ENCODE measurements around the gene CYP27B1.

The CYP27B1 gene

GRCh38 chr12:57782243-57782607 lies 15.3 kb upstream of the CYP27B1 start:
- H3K4me3 ChIP-seq (ENCODE audit: low read depth, low read length) = no peak overlapping the region
- DNase-seq (ENCODE audit: low read depth, low spot score) = no peak
- CTCF ChIA-PET = interaction anchor here (0.8 to 9.4 kb wide), 21 partner anchors 9 to 154 kb away, joined by 3 to 199 read pairs (median 5); partner anchors contain the start of genes CDK4, CYP27B1, EEF1AKMT3 and METTL1
- POLR2A ChIA-PET = no interaction called here
- TF ChIP-seq, protein P1, sequence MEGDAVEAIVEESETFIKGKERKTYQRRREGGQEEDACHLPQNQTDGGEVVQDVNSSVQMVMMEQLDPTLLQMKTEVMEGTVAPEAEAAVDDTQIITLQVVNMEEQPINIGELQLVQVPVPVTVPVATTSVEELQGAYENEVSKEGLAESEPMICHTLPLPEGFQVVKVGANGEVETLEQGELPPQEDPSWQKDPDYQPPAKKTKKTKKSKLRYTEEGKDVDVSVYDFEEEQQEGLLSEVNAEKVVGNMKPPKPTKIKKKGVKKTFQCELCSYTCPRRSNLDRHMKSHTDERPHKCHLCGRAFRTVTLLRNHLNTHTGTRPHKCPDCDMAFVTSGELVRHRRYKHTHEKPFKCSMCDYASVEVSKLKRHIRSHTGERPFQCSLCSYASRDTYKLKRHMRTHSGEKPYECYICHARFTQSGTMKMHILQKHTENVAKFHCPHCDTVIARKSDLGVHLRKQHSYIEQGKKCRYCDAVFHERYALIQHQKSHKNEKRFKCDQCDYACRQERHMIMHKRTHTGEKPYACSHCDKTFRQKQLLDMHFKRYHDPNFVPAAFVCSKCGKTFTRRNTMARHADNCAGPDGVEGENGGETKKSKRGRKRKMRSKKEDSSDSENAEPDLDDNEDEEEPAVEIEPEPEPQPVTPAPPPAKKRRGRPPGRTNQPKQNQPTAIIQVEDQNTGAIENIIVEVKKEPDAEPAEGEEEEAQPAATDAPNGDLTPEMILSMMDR (IDR thresholded peaks at IDR 0.05; ENCODE audit: insufficient read depth, low read length, missing control alignments) = no peak

GRCh38 chr12:57781801-57782200 lies 14.9 kb upstream of the CYP27B1 start:
- CTCF ChIA-PET = interaction anchor here (1.0 to 9.4 kb wide), 10 partner anchors 9 to 123 kb away, joined by 3 to 199 read pairs (median 4); partner anchors contain the start of genes CYP27B1, EEF1AKMT3 and METTL1
- POLR2A ChIA-PET = no interaction called here
- no peak overlapping the region for H3K4me3 ChIP-seq (ENCODE audit: low read depth, low read length)
- TF ChIP-seq, protein P1 (IDR thresholded peaks at IDR 0.05; ENCODE audit: insufficient read depth, low read length, missing control alignments) = no peak
- DNase-seq (ENCODE audit: low read depth, low spot score) = no peak

GRCh38 chr12:57781244-57781643 lies 14.4 kb upstream of the CYP27B1 start:
- CTCF ChIA-PET = interaction anchor here (1.0 to 9.4 kb wide), 10 partner anchors 8 to 123 kb away, joined by 3 to 199 read pairs (median 4); partner anchors contain the start of genes CYP27B1, EEF1AKMT3 and METTL1
- POLR2A ChIA-PET = no interaction called here
- no peak overlapping the region for H3K4me3 ChIP-seq (ENCODE audit: low read depth, low read length)
- TF ChIP-seq, protein P1 (IDR thresholded peaks at IDR 0.05; ENCODE audit: insufficient read depth, low read length, missing control alignments) = no peak
- no peak for DNase-seq (ENCODE audit: low read depth, low spot score)

- no peak for DNase-seq (ENCODE audit: low read depth, low spot score)
- no peak overlapping the region for H3K4me3 ChIP-seq (ENCODE audit: low read depth, low read length)
- ChIA-PET POLR2A (interaction anchor here (1.4 kb wide), 1 partner anchor 10 kb away, joined by 4 read pairs; no protein-coding TSS in a partner anchor), CTCF (interaction anchor here (0.9 to 9.4 kb wide), 11 partner anchors 7 to 197 kb away, joined by 3 to 199 read pairs (median 4); partner anchors contain the start of genes EEF1AKMT3 and METTL1)
- TF ChIP-seq, protein P1 (IDR thresholded peaks at IDR 0.05; ENCODE audit: insufficient read depth, low read length, missing control alignments) = no peak
Measured at GRCh38 chr12:57780284-57780897, 13.5 kb upstream of the CYP27B1 start.

DNA sequence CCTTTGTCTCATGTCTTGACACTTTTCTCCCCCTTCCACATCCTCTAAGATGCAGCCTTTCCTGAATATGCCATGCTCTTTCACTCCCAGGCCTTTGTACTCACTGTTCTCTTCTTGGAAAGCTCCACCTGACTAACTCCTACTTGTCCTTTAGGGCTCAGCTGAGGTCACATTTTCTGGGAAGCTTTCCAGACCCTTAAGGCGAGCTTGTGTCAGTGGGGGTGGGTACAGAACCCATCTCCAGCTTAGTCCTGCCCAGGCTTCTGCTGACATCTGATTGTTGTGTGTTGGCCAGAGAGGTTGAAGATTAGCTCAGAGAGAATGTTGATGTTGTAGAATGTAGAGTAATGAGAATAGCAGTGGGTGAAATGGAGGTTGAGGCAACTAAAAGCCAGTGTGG lies 12.9 kb upstream of the CYP27B1 start:
- CTCF ChIA-PET = interaction anchor here (0.8 to 2.2 kb wide), 14 partner anchors 10 to 196 kb away, joined by 3 to 15 read pairs (median 3); no protein-coding TSS in a partner anchor
- H3K4me3 ChIP-seq (ENCODE audit: low read depth, low read length) = no peak overlapping the region
- TF ChIP-seq, protein P1 (IDR thresholded peaks at IDR 0.05; ENCODE audit: insufficient read depth, low read length, missing control alignments) = no peak
- POLR2A ChIA-PET = interaction anchor here (1.4 kb wide), 1 partner anchor 11 kb away, joined by 4 read pairs; no protein-coding TSS in a partner anchor
- no peak for DNase-seq (ENCODE audit: low read depth, low spot score)

- POLR2A ChIA-PET = no interaction called here
- CTCF ChIA-PET = interaction anchor here (0.8 to 4.0 kb wide), 5 partner anchors 21 to 126 kb away, joined by 3 to 15 read pairs (median 3); no protein-coding TSS in a partner anchor
Measured at GRCh38 chr12:57777911-57778310, 11.0 kb upstream of the CYP27B1 start.

More at GRCh38 chr12:57777911-57778310, 11.0 kb upstream of the CYP27B1 start:
- DNase-seq (ENCODE audit: low read depth, low spot score) = no peak
- TF ChIP-seq, protein P1 (IDR thresholded peaks at IDR 0.05; ENCODE audit: insufficient read depth, low read length, missing control alignments) = no peak
- H3K4me3 ChIP-seq (ENCODE audit: low read depth, low read length) = no peak overlapping the region

All from AG04449 (cell line).